ENCODE results near the gene ADGRV1. TPM values are rescaled to one million over a fixed set of nuclear protein-coding genes. Genes with fewer than 3 reads are reported as not detected.
A peak's percentile ranks its signal among the peaks of the same experiment; 100 is the strongest.

ADGRV1 gene
- total and polyA plus RNA-seq, 9 of the 15 experiments (the other 6 are each of a cell fraction or from before 2014, with no cell fraction given) = 21.7 to 156 (median 58.2) TPM

GRCh38 chr5:90657788-90658187, 99.2 kb downstream of the ADGRV1 start (continued):
- 0 out of 4 replicates have a peak, but pooled peaks of 1 of the 2 experiments have one; percentile 24 for TF ChIP-seq MNT (conservative IDR thresholded peaks at IDR 0.05)
- no peak for TF ChIP-seq ZNF780A (CRISPR knock-in tag; IDR thresholded peaks at IDR 0.05)
- TF ChIP-seq RHOXF2B (CRISPR knock-in tag; conservative IDR thresholded peaks at IDR 0.05) = no peak
- TF ChIP-seq ZNF23 (CRISPR knock-in tag; IDR thresholded peaks at IDR 0.05) = no peak
- no peak for TF ChIP-seq ZNF778 (CRISPR knock-in tag; IDR thresholded peaks at IDR 0.05)
- TF ChIP-seq RREB1 (CRISPR knock-in tag; IDR thresholded peaks at IDR 0.05) = no peak
- no peak for TF ChIP-seq ZNF224 (CRISPR knock-in tag; IDR thresholded peaks at IDR 0.05)
- TF ChIP-seq PYGO2 (tag; IDR thresholded peaks at IDR 0.05) = no peak
- TF ChIP-seq TCF3 (CRISPR knock-in tag; IDR thresholded peaks at IDR 0.05) = 0 out of 2 replicates have a peak, but pooled peaks have one; percentile 29
- TF ChIP-seq TAF15 (IDR thresholded peaks at IDR 0.05; ENCODE audit: low read depth, low read length) = no peak
- TF ChIP-seq RFX1 (IDR thresholded peaks at IDR 0.05) = no peak
- no peak for TF ChIP-seq ZFP36 (IDR thresholded peaks at IDR 0.05; ENCODE audit: low read depth, low read length, partially characterized antibody)
- TF ChIP-seq NR2C1 (IDR thresholded peaks at IDR 0.05) = no peak
- TF ChIP-seq NR2C1 (tag; IDR thresholded peaks at IDR 0.05) = 0 out of 2 replicates have a peak, but pooled peaks have one; percentile 25
- no peak for TF ChIP-seq SMAD4 (CRISPR knock-in tag; conservative IDR thresholded peaks at IDR 0.05)
- TF ChIP-seq ARID3A (IDR thresholded peaks at IDR 0.05; ENCODE audit: borderline replicate concordance, low read depth, low read length) = peak; percentile 22; the same call in 1 of the 2 replicates
- peak; percentile 21; the same call in 1 of the 2 replicates for TF ChIP-seq CTBP1 (IDR thresholded peaks at IDR 0.05; ENCODE audit: borderline replicate concordance)
- no peak for TF ChIP-seq ETS1 (conservative IDR thresholded peaks at IDR 0.05; ENCODE audit: control insufficient read depth, low read depth, low read length)

Measured in K562 (cell line).